Measurements from ENCODE around the gene PDCD1.

PDCD1 gene

DNA sequence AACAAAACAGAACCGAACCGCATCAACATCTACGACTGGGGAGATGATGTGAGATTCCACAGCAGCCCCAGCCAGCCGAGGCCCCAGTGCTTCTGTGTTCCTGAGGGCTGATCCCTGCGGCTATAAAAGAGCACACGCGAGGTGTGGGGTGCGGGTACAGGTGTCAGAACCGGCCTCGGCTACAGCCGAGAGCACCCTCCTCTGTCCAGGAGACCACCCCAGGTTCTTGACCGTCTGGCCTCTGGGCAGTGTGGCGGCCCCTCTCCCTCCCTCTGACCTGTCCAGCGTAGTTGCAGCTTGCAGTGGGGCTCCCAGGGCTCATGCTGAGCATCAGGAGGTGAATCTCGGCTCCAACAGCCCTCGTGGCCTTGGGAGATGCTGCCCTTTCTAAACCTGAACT lies 34.6 kb upstream of the PDCD1 start:
- no peak for DNase-seq (ENCODE audit: low read depth)
- TF ChIP-seq, protein P1, sequence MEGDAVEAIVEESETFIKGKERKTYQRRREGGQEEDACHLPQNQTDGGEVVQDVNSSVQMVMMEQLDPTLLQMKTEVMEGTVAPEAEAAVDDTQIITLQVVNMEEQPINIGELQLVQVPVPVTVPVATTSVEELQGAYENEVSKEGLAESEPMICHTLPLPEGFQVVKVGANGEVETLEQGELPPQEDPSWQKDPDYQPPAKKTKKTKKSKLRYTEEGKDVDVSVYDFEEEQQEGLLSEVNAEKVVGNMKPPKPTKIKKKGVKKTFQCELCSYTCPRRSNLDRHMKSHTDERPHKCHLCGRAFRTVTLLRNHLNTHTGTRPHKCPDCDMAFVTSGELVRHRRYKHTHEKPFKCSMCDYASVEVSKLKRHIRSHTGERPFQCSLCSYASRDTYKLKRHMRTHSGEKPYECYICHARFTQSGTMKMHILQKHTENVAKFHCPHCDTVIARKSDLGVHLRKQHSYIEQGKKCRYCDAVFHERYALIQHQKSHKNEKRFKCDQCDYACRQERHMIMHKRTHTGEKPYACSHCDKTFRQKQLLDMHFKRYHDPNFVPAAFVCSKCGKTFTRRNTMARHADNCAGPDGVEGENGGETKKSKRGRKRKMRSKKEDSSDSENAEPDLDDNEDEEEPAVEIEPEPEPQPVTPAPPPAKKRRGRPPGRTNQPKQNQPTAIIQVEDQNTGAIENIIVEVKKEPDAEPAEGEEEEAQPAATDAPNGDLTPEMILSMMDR (conservative IDR thresholded peaks at IDR 0.05; ENCODE audit: low read length) = no peak
- H3K4me3 ChIP-seq (ENCODE audit: low read length) = no peak overlapping the region

DNA sequence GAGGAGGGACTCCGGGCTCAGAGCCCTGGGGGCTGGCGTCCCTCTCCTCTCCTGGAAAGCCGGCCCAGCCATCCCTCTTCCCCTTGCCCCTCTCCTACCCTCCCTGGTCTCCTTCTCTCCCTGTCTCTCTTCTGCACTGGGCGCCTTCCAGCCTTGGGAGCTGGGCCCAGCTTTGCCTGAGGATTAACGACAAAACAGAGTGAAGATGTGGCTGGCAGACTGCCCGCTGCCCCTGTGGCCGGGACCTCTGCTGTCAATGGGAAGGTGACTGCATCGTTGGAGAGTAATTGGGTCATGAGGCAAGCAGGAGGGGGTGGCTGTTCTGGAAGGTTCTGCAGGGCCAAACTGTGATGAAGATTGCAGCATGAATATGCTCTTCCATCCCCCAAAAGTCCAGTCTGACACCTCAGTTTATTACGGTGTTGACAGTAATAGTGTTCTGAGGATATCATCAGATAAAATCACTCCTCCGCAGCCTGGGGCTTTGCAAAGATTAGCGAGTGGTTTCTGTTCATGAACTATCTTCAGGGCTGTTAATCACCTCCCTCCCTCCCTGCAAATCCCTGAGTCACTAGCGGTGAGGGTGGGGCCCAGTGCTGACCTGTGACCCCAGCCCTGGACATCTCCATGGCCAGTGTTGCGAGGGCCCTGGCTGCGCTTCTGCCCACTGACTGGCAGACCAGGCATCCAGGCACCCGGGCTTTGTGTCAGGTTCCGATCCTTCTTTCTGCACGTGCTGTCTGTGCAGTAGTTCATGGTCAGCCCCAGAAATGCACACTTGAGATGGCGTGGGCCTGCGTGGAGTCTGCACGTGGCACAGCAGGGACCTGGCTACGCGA lies 33.8 kb upstream of the PDCD1 start:
- no peak overlapping the region for H3K4me3 ChIP-seq (ENCODE audit: low read length)
- TF ChIP-seq, protein P1 (conservative IDR thresholded peaks at IDR 0.05; ENCODE audit: low read length) = no peak
- no peak for DNase-seq (ENCODE audit: low read depth)

DNA sequence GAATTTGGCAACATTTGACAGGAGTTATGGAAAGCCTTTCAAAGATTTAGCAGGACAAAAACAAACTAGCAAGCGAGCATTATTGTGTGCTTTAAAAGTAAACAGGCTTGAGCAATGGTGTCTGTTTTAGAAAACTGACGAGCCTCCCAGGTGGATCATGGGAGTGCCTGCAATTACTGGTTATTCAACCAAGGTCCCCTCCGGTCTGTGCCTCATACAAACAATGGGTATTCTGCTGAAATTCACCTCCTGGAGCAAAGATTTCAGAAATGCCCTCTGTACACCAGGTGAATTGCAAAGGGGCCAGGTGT lies 33.2 kb upstream of the PDCD1 start:
- H3K4me3 ChIP-seq (ENCODE audit: low read length) = no peak overlapping the region
- TF ChIP-seq, protein P1 (conservative IDR thresholded peaks at IDR 0.05; ENCODE audit: low read length) = no peak
- no peak for DNase-seq (ENCODE audit: low read depth)

DNA sequence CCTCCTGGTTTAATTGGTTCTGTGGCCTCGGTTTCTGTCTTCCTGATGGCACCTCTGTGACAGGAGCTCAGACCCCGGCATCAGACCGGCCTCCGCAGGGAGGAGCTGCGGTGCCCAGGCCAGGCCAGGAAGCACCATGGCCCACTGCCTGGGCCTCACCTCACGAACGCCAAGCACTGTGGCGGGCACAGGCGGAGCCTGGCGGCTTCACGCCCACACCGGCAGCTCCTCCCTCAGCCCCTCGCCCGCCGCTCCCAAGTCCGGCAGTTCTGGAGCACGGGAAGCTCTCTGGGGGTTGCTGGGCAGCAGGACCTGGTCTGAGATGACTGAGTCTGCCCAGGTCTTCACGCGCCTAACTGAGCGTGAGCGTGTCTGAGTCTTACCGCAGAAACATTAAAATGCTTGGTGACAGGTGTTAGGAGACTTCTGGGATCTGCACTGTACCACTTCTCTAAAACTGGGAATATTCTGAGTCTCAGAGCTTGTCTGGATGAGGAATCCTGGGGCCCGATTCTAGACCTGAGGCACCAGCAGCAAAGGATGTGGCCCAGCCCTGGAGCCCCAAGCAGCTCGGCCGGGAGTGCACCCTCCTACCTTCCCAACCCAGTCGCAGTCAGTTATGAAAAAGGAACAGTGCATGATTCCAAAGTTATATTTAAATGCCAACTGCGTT lies 32.8 kb upstream of the PDCD1 start:
- DNase-seq (ENCODE audit: low read depth) = no peak
- TF ChIP-seq, protein P1 (conservative IDR thresholded peaks at IDR 0.05; ENCODE audit: low read length) = no peak
- no peak overlapping the region for H3K4me3 ChIP-seq (ENCODE audit: low read length)

DNA sequence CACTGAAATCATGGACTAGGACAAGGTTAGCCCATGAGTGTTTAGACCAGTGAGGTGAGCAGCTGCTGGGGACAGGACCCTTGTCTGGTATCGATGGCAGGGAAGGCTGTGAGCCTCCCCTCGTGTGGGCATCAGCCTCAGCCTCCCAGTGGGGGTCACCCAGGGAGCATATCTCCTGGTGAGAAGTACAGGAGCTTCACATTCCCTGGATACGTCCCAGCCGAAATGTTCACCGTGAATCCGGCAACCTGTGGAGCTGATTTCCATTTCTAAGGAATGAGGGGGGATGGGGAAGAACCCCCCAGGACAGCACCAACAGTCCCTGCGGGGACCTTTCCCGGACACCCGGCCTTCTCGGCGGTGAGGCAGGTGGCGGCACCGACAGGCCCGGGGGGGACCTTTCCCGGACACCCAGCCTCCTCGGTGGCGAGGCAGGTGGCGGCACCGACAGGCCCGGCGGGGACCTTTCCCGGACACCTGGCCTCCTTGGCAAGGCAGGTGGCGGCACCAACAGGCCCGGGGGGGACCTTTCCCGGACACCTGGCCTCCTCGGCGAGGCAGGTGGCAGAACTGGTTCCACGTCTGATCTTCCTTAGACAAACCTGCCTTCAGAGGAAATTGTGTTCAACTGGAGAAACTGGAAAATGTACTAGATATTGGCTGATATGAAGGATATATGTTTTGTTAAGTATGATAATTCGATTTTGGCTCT lies 32.0 kb upstream of the PDCD1 start:
- H3K4me3 ChIP-seq (ENCODE audit: low read length) = no peak overlapping the region
- no peak for DNase-seq (ENCODE audit: low read depth)
- TF ChIP-seq, protein P1 (conservative IDR thresholded peaks at IDR 0.05; ENCODE audit: low read length) = no peak

DNA sequence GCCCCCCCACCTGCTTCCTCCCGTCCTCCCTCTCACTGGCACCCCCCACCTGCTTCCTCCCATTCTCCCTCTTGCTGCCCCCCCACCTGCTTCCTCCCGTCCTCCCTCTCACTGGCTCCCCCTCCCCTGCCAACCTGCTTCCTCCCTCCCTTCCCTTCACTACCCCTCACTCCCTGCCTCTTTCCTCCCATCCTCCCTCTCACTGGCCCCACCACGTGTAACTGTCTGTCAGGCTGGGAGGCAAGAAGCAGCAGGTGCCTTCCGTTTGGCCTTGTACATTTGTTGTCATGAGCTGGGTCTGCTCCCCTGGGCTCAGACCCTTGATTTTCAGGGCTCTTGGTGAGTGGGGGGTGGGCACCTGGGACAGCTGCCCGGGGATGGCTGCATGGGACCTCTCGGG lies 29.9 kb upstream of the PDCD1 start:
- no peak overlapping the region for H3K4me3 ChIP-seq (ENCODE audit: low read length)
- DNase-seq (ENCODE audit: low read depth) = no peak
- TF ChIP-seq, protein P1 (conservative IDR thresholded peaks at IDR 0.05; ENCODE audit: low read length) = no peak

Measured in AG10803 (cell line).